K562 (cell line): ENCODE results near the gene KRTAP4-12. TPM values are rescaled to one million over a fixed set of nuclear protein-coding genes. Genes with fewer than 3 reads are reported as not detected.
"Not testable (repeated sequence)": the region's sequence is repeated elsewhere in the genome, so short reads cannot be mapped to it uniquely, and the experiment has no call there.

ENCODE experiments used
- ATAC-seq: fragments of 200-7000 bp; cut with Tn5 transposase; 3 replicates; pipeline ENCODE4 v1.9.1; 2020; ENCODE audit warnings: moderate library complexity
- BruUV-seq: library from RNA; stranded (reverse); fragments of 400-500 nt; replicated peaks from 2 replicates; lab custom pipeline; 2021; lab: Mats Ljungman, UMichigan
- CTCF ChIA-PET: fragments of 300-600 bp; formaldehyde crosslinking; extraction: SDS; loops from one replicate; lab custom pipeline; 2021; ENCODE audit warnings: low intra/inter-chr PET ratio; lab: Yijun Ruan, JAX
- POLR2A ChIA-PET: fragments of 300-600, 350-650 bp; sonication (Branson Sonifier 250); formaldehyde crosslinking; extraction: SDS; loops from one replicate; lab custom pipeline; 2021; ENCODE audit warnings: antibody characterized with exemption, inconsistent platforms; lab: Yijun Ruan, JAX
- DNase-seq, 4 experiments: peaks; one replicate each; pipeline versions ENCODE4 v3.0.0 to v3.0.0-alpha.2; 2011 to 2018; ENCODE audit warnings: low spot score in 3 of 4, mixed read lengths in 3 of 4; ENCODE audit errors: extremely low read depth in 1 of 4
- FAIRE-seq: peaks from 2 replicates; lab custom pipeline; 2011; peaks lifted over from hg19 to GRCh38; lab: Jason Lieb, UNC
- H2AFZ ChIP-seq: 2 replicates; pipeline ENCODE4 v1.6.0; 2011; ENCODE audit warnings: low read depth, low read length, control low read depth, inconsistent platforms
- H3K27ac ChIP-seq: fragments of 200-600 bp; 3 replicates; pipeline ENCODE4 v1.8.0; 2011; ENCODE audit warnings: low read depth, mild to moderate bottlenecking, control low read depth, inconsistent platforms, low read length, moderate library complexity, mixed read lengths; ENCODE audit errors: extremely low read depth
- H3K27me3 ChIP-seq, 2 experiments: fragments of 300-600 bp in 1 of 2; 2 replicates in 1 of 2; 3 replicates in 1 of 2; pipeline versions ENCODE4 v1.6.0 to v1.8.0; 2011; ENCODE audit warnings: inconsistent platforms in 2 of 2, low read length in 2 of 2, mild to moderate bottlenecking in 1 of 2, mixed read lengths in 1 of 2, moderate library complexity in 1 of 2; ENCODE audit not compliant: control insufficient read depth in 2 of 2, insufficient read depth in 2 of 2
- H3K36me3 ChIP-seq: fragments of 300-600 bp; 3 replicates; pipeline ENCODE4 v1.8.0; 2011; ENCODE audit warnings: mild to moderate bottlenecking, low read length, inconsistent platforms; ENCODE audit not compliant: control insufficient read depth, insufficient read depth
- H3K4me1 ChIP-seq, 2 experiments: fragments of 200-600 bp in 1 of 2; replicated peaks in 1 of 2; 2 replicates in 1 of 2; 3 replicates in 1 of 2; pipeline versions ENCODE4 v1.5.1 to v1.8.0; 2011; ENCODE audit warnings: inconsistent platforms in 2 of 2, low read length in 2 of 2, mild to moderate bottlenecking in 1 of 2, mixed read lengths in 1 of 2, moderate library complexity in 1 of 2; ENCODE audit not compliant: control insufficient read depth in 2 of 2, insufficient read depth in 2 of 2
- H3K4me2 ChIP-seq: 2 replicates; pipeline ENCODE4 v1.6.1; 2011; ENCODE audit warnings: low read length, control low read depth, inconsistent platforms, mixed read lengths; ENCODE audit not compliant: insufficient read depth
- H3K4me3 ChIP-seq: fragments of 200-600 bp; sonication (generic), shearing (Covaris generic); 2 replicates; pipeline ENCODE4 v1.5.1; 2016; ENCODE audit warnings: control low read depth, inconsistent platforms
- H3K79me2 ChIP-seq: fragments of 200-600 bp; 3 replicates; pipeline ENCODE4 v1.8.0; 2011; ENCODE audit warnings: low read length, inconsistent platforms; ENCODE audit not compliant: control insufficient read depth, insufficient read depth
- H3K9ac ChIP-seq, 2 experiments: 2 replicates each; pipeline versions ENCODE4 v1.6.0 to v1.6.1; 2011; ENCODE audit warnings: low read depth in 2 of 2, low read length in 2 of 2, control low read depth in 1 of 2, inconsistent platforms in 1 of 2, mild to moderate bottlenecking in 1 of 2, mixed read lengths in 1 of 2; ENCODE audit not compliant: insufficient read depth in 1 of 2
- H3K9me1 ChIP-seq: one replicate; pipeline ENCODE4 v1.6.0; 2011; ENCODE audit warnings: inconsistent platforms, mild to moderate bottlenecking, low read length, moderate library complexity; ENCODE audit not compliant: control insufficient read depth, insufficient read depth
- H3K9me3 ChIP-seq: replicated peaks from 2 replicates; pipeline ENCODE4 v1.5.1; 2011; ENCODE audit warnings: low read depth, low read length, inconsistent platforms; ENCODE audit not compliant: control insufficient read depth, insufficient read depth
- H4K20me1 ChIP-seq: replicated peaks from 2 replicates; pipeline ENCODE4 v1.6.1; 2011; ENCODE audit warnings: low read length, inconsistent platforms, mixed read lengths; ENCODE audit not compliant: control insufficient read depth, insufficient read depth
- CREB3L1 ChIP-seq: fragments of 450-650 bp; IDR thresholded peaks from 2 replicates; pipeline ENCODE4 v1.6.1; 2014; ENCODE audit warnings: low read depth, mild to moderate bottlenecking, moderate library complexity, borderline replicate concordance
- PTRF ChIP-seq: fragments of 450-650 bp; IDR thresholded peaks from 2 replicates; pipeline ENCODE4 v1.6.1; 2016; ENCODE audit warnings: mild to moderate bottlenecking, missing genetic modification characterization, missing compliant biosample characterization
- RNF2 ChIP-seq: sonication (generic); IDR thresholded peaks from 2 replicates; pipeline ENCODE4 v1.6.1; 2016
- TAL1 ChIP-seq: fragments of 450-650 bp; IDR thresholded peaks from 2 replicates; pipeline ENCODE4 v1.6.1; 2016; ENCODE audit warnings: mild to moderate bottlenecking
- TCF3 ChIP-seq: sonication (generic); formaldehyde crosslinking; IDR thresholded peaks from 2 replicates; pipeline ENCODE4 v1.4.0; 2020; ENCODE audit warnings: mild to moderate bottlenecking, missing genetic modification reagents
- WGBS: fragments of 100-300 bp; shearing (Covaris generic); methylation state at CpG from one replicate; pipeline ENCODE4 v1.1.6; 2016; ENCODE audit warnings: low coverage, mixed read lengths; ENCODE audit not compliant: insufficient coverage; ENCODE audit errors: missing lambda C conversion rate; 5-methylcytosine and 5-hydroxymethylcytosine counted together
- in situ Hi-C: fragments of 300-500 bp; cut with MboI; formaldehyde crosslinking; loops from 4 replicates; pipeline ENCODE4 v1.15.0; 2018; ENCODE audit warnings: inconsistent platforms, mixed read lengths
- intact Hi-C: fragments of 100-400 bp; cut with micrococcal nuclease; formaldehyde crosslinking; loops from 2 replicates; pipeline ENCODE4 v1.14.2; 2022
- polyA plus RNA-seq, 8 experiments: library from polyadenylated mRNA; depleted of rRNA in 4 of 8; stranded (reverse) in 5 of 8; unstranded in 3 of 8; fragments of >200 nt; fragmentation: Nextera tagmentation in 2 of 8; fragmentation: Illumina TruSeq in 1 of 8; extraction: Ambion mirVana in 2 of 8; extraction: Trizol in 1 of 8; gene quantifications; 2 replicates each; pipeline versions ENCODE4 v1.2.1 to v1.2.3, GENCODE V29; 2011 to 2014; ENCODE audit warnings: inconsistent platforms in 1 of 8, missing spikeins in 1 of 8
- total RNA-seq, 7 experiments: library from RNA; depleted of rRNA in 6 of 7; stranded (reverse); fragments of >200 nt in 6 of 7; fragmentation: Illumina TruSeq in 2 of 7; extraction: Trizol in 2 of 7; gene quantifications; 2 replicates each; pipeline versions ENCODE4 v1.2.1 to v1.2.3, GENCODE V29; 2011 to 2021; ENCODE audit warnings: low replicate concordance in 1 of 7
- TF ChIP-seq, protein P1 (sequence below): fragments of 250-450 bp; sonication (Bioruptor Pico); IDR thresholded peaks from 2 replicates; pipeline ENCODE4 v1.8.0; 2021; ENCODE audit warnings: moderate library complexity, mild to moderate bottlenecking, inconsistent platforms
- TF ChIP-seq, protein P2 (sequence below): fragments of 200-400 bp; formaldehyde crosslinking; IDR thresholded peaks from 2 replicates; pipeline ENCODE4 v1.6.1; 2017; ENCODE audit warnings: mild to moderate bottlenecking, low read depth, low read length, moderate library complexity
- TF ChIP-seq, protein P3 (sequence below): sonication (generic); formaldehyde crosslinking; IDR thresholded peaks from 2 replicates; pipeline ENCODE4 v1.8.0; 2022; ENCODE audit warnings: missing genetic modification reagents, mild to moderate bottlenecking, borderline replicate concordance

The KRTAP4-12 gene
- total and polyA plus RNA-seq, 9 of the 15 experiments (the other 6 are each of a cell fraction or from before 2014, with no cell fraction given): not detected

DNA sequence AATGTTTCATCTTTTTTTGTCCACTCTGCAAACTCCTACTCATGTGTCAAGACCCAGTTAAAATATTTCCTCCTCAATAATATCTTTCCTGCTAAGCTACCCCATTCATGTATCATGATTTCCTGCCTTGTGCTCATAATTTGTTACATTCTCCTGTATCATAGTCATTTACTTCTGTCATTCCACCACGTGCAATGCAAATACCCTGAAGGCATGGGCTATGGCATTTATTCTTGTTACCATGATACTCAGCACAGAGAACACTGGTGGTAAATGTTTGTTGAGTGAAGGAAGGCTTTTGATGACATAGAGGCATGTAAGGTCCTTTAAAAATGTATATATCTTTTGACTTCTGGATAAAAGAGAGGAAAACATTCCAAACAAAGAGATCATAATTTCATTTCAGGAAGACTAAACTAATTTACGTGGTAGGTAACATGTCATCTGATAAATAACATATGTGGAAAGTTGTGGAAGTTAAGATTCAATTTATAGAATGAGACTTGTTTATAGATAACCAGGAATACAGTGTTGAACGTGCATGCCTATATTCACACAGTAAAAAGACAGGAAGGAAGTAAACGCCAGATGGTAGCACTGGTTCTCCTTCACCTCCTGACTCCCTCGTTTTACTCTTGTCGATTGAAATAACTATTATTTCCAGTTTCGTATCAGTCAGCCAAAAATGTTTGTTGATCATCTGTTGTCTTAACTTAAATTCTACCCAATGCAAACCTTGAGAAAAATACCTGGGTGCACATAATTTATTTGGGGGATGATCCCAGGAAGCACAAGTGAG, 24.1 kb downstream of the KRTAP4-12 start:
- WGBS: 0% methylated on average over 6 of the region's 7 CpGs
- H3K27me3 ChIP-seq, DNase-seq, H2AFZ ChIP-seq, H3K4me1 ChIP-seq, H4K20me1 ChIP-seq, H3K9me3 ChIP-seq, H3K4me2 ChIP-seq, H3K9me1 ChIP-seq, intact Hi-C loops, H3K27ac ChIP-seq, H3K9ac ChIP-seq, FAIRE-seq, H3K4me3 ChIP-seq, H3K79me2 ChIP-seq, ATAC-seq, BruUV-seq, H3K36me3 ChIP-seq, in situ Hi-C loops, POLR2A ChIA-PET, CTCF ChIA-PET: not testable (repeated sequence)

DNA sequence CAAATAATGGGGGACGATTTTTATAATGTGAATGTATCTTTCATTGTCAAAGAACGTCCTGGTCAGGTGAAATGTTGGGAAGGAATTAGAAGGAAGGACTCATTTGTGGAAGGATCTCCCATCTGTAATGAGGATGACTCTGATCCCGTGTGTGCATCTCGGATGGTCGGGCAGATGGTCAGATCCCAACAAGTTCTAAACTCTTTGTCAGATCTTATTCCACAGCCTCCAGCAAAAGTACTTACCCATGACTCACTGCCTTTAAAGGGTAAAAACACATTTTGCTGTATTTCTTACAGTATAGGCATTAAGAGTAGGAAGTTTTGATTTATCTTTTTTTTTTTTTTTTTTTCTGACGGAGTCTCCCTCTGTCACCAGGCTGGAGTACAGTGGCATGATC, 25.5 kb downstream of the KRTAP4-12 start:
- no peak overlapping the region for H3K4me2 ChIP-seq
- FAIRE-seq (no peak), DNase-seq (no peak), ATAC-seq (no peak)
- no peaks in the 10 kb centered on the region for H3K36me3 ChIP-seq
- H3K79me2 ChIP-seq: no peaks in the 10 kb centered on the region
- H3K9me1 ChIP-seq: no peaks in the 10 kb centered on the region
- no peak overlapping the region for H3K4me3 ChIP-seq
- no peaks in the 10 kb centered on the region for H3K4me1 ChIP-seq
- intact Hi-C loops (no loop called here), in situ Hi-C loops (no loop called here)
- 0% methylated on average over 5 of the region's 6 CpGs for WGBS
- ChIA-PET POLR2A (no interaction called here), CTCF (no interaction called here)
- H2AFZ ChIP-seq: no peak overlapping the region
- BruUV-seq: no TSS peak
- H3K9me3 ChIP-seq: no peaks in the 10 kb centered on the region
- no peak overlapping the region for H3K9ac ChIP-seq
- H3K27ac ChIP-seq: no peak overlapping the region
- peaks cover 0 to 7% of the 10 kb centered on the region in 2 experiments; a peak in 1 of 5 replicates for H3K27me3 ChIP-seq
- H4K20me1 ChIP-seq: no peaks in the 10 kb centered on the region
- no peak for TF ChIP-seq RNF2
- TF ChIP-seq CREB3L1: no peak
- TF ChIP-seq TAL1: no peak
- no peak for TF ChIP-seq TCF3 (CRISPR knock-in tag)
- no peak for TF ChIP-seq PTRF (tag)
- TF ChIP-seq, protein P1, sequence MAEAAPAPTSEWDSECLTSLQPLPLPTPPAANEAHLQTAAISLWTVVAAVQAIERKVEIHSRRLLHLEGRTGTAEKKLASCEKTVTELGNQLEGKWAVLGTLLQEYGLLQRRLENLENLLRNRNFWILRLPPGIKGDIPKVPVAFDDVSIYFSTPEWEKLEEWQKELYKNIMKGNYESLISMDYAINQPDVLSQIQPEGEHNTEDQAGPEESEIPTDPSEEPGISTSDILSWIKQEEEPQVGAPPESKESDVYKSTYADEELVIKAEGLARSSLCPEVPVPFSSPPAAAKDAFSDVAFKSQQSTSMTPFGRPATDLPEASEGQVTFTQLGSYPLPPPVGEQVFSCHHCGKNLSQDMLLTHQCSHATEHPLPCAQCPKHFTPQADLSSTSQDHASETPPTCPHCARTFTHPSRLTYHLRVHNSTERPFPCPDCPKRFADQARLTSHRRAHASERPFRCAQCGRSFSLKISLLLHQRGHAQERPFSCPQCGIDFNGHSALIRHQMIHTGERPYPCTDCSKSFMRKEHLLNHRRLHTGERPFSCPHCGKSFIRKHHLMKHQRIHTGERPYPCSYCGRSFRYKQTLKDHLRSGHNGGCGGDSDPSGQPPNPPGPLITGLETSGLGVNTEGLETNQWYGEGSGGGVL (CRISPR knock-in tag): no peak
- TF ChIP-seq, protein P2, sequence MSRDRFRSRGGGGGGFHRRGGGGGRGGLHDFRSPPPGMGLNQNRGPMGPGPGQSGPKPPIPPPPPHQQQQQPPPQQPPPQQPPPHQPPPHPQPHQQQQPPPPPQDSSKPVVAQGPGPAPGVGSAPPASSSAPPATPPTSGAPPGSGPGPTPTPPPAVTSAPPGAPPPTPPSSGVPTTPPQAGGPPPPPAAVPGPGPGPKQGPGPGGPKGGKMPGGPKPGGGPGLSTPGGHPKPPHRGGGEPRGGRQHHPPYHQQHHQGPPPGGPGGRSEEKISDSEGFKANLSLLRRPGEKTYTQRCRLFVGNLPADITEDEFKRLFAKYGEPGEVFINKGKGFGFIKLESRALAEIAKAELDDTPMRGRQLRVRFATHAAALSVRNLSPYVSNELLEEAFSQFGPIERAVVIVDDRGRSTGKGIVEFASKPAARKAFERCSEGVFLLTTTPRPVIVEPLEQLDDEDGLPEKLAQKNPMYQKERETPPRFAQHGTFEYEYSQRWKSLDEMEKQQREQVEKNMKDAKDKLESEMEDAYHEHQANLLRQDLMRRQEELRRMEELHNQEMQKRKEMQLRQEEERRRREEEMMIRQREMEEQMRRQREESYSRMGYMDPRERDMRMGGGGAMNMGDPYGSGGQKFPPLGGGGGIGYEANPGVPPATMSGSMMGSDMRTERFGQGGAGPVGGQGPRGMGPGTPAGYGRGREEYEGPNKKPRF: no peak
- TF ChIP-seq, protein P3, sequence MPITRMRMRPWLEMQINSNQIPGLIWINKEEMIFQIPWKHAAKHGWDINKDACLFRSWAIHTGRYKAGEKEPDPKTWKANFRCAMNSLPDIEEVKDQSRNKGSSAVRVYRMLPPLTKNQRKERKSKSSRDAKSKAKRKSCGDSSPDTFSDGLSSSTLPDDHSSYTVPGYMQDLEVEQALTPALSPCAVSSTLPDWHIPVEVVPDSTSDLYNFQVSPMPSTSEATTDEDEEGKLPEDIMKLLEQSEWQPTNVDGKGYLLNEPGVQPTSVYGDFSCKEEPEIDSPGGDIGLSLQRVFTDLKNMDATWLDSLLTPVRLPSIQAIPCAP: no peak
